Measurements from ENCODE around the gene AVPR2. TPM values are rescaled to one million over a fixed set of nuclear protein-coding genes. Genes with fewer than 3 reads are reported as not detected.

Gene AVPR2
- total and polyA plus RNA-seq, 10 of the 15 experiments (the other 5 are each of a cell fraction or from before 2014, with no cell fraction given), result 0.12 to 0.37 TPM; not detected in 8

DNA sequence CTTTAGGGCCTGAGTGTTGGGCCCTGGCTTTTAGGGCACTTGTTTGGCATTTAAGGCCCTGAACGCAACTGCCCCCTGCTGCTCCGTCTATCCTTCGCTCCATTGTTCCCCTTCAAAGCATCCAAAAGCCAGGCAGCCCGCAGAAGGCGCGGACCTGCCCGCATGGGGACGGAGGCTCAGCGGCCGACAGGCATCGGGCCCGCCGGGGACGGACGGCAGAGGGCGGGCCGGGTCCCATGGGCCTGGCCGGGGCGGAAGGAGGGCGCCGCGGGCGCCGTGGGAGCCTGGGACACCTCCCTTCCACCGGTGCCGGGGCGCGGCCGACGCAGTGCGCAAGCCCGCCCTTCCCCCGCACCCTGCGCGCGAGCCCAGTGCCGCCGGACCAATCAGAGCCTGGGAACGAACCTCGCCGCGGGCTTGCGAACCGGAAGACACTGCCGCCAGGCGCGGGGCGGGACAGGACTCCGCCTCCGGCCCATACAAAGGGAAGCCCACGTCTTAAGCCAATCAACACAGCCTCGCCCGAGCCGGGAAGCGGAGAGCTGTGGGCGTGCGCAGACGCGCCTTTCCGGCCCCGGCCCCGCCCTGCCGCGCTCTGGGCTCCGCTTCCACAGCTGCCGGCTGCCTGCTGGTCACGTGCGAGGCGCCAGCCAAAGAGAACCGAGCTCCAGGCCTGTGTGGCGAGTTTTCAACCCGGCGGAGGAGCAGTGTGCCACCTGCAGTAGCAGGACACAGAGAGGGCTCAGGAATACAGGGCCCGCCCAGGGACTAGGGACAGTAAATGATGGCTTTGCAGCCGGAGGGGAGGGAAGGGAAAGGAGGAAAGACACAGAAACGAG lies 23.7 kb downstream of the AVPR2 start (continued):
- TF ChIP-seq, protein P1, sequence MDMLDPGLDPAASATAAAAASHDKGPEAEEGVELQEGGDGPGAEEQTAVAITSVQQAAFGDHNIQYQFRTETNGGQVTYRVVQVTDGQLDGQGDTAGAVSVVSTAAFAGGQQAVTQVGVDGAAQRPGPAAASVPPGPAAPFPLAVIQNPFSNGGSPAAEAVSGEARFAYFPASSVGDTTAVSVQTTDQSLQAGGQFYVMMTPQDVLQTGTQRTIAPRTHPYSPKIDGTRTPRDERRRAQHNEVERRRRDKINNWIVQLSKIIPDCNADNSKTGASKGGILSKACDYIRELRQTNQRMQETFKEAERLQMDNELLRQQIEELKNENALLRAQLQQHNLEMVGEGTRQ (IDR thresholded peaks at IDR 0.05; ENCODE audit: borderline replicate concordance, low read depth, low read length), result peak; percentile 62
- TF ChIP-seq, protein P2, sequence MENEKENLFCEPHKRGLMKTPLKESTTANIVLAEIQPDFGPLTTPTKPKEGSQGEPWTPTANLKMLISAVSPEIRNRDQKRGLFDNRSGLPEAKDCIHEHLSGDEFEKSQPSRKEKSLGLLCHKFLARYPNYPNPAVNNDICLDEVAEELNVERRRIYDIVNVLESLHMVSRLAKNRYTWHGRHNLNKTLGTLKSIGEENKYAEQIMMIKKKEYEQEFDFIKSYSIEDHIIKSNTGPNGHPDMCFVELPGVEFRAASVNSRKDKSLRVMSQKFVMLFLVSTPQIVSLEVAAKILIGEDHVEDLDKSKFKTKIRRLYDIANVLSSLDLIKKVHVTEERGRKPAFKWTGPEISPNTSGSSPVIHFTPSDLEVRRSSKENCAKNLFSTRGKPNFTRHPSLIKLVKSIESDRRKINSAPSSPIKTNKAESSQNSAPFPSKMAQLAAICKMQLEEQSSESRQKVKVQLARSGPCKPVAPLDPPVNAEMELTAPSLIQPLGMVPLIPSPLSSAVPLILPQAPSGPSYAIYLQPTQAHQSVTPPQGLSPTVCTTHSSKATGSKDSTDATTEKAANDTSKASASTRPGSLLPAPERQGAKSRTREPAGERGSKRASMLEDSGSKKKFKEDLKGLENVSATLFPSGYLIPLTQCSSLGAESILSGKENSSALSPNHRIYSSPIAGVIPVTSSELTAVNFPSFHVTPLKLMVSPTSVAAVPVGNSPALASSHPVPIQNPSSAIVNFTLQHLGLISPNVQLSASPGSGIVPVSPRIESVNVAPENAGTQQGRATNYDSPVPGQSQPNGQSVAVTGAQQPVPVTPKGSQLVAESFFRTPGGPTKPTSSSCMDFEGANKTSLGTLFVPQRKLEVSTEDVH (IDR thresholded peaks at IDR 0.05; ENCODE audit: low read depth, partially characterized antibody), result no peak
- TF ChIP-seq TAF1 (IDR thresholded peaks at IDR 0.05; ENCODE audit: borderline replicate concordance, low read depth, low read length), result peak; percentile 61; the same call in 1 of the 2 replicates

DNA sequence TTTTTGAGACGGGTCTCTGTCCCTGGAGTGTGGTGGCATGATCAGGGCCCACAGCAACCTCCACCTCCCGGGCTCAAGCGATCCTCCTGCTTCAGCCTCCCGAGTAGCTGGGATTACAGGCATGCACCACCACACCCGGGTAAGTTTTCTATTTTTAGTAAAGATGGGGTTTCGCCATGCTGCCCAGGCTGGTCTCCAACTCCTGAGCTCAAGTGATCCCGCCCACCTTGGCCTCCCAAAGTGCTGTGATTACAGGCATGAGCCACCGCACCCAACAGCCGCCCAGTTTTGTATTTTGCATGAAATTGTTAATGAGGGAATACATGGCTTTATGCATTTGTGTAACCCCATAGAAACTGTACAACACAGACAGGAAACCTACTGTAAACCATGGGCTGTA lies 24.4 kb downstream of the AVPR2 start:
- POLR2A ChIA-PET, result interaction anchor here (0.5 to 5.8 kb wide), 7 partner anchors 9 to 140 kb away, joined by 3 to 68 read pairs (median 4); partner anchors contain the start of genes HCFC1, IDH3G, SSR4 and TMEM187
- no peaks in the 10 kb centered on the region for H3K27me3 ChIP-seq (replicated peaks in 1 of 2; ENCODE audit: control insufficient read depth in 2 of 2, insufficient read depth in 2 of 2, low read length in 1 of 2)
- peaks cover 3% of the 10 kb centered on the region; the same call in 1 of the 2 replicates for H3K4me1 ChIP-seq (ENCODE audit: control insufficient read depth, insufficient read depth, low read length)
- SMC1A ChIA-PET (ENCODE audit: uncharacterized antibody, unreplicated experiment), result interaction anchor here (1.7 kb wide), 1 partner anchor 40 kb away, joined by 4 read pairs; no protein-coding TSS in a partner anchor
- no peaks in the 10 kb centered on the region; the same call in 2 of the 3 replicates for H3K9me3 ChIP-seq (replicated peaks; ENCODE audit: control insufficient read depth, insufficient read depth, low read length)
- no peak overlapping the region for H2AFZ ChIP-seq (ENCODE audit: control insufficient read depth, low read depth, low read length)
- peaks cover 0 to 2% of the 10 kb centered on the region in 2 experiments; a peak in 3 of 4 replicates for H3K36me3 ChIP-seq (ENCODE audit: control insufficient read depth in 2 of 2, insufficient read depth in 2 of 2, low read length in 1 of 2)
- TF ChIP-seq RELA (IDR thresholded peaks at IDR 0.05; ENCODE audit: borderline replicate concordance, partially characterized antibody) (no peak), ATF7 (IDR thresholded peaks at IDR 0.05; ENCODE audit: low read depth) (no peak), LARP7 (IDR thresholded peaks at IDR 0.05) (no peak)
- H3K27ac ChIP-seq (ENCODE audit: control insufficient read depth, insufficient read depth), result peak overlapping the region; percentile 50; the same call in 1 of the 2 replicates
- CTCF ChIA-PET, result interaction anchor here (0.7 to 8.7 kb wide), 6 partner anchors 19 to 207 kb away, joined by 3 to 172 read pairs (median 4); partner anchors contain the start of genes PLXNB3 and RENBP
- ATAC-seq, result no peak
- peaks cover 30% of the 10 kb centered on the region for H3K79me2 ChIP-seq (ENCODE audit: control insufficient read depth, insufficient read depth, low read length)
- no TSS peak for BruUV-seq (replicated peaks)
- peak overlapping the region; percentile 57 for H3K9ac ChIP-seq (ENCODE audit: control insufficient read depth, insufficient read depth, low read length)
- H4K20me1 ChIP-seq (ENCODE audit: control insufficient read depth, insufficient read depth), result no peaks in the 10 kb centered on the region
- H3K4me3 ChIP-seq, result peak overlapping the region; percentile 55; the same call in 1 of the 2 replicates
- FAIRE-seq, result no peak
- in situ Hi-C loops (cut with MboI) (loop anchor here (10.0 kb wide), 1 partner anchor 56 kb away; no protein-coding TSS in a partner anchor), intact Hi-C loops (cut with micrococcal nuclease; ENCODE audit: unreplicated experiment) (loop anchor here (5.0 kb wide), 2 partner anchors 207 to 443 kb away; partner anchors contain the start of genes ABCD1, BCAP31 and FLNA)
- H3K4me2 ChIP-seq (ENCODE audit: control insufficient read depth, insufficient read depth), result peak overlapping the region; percentile 68; the same call in 1 of the 2 replicates
- DNase-seq (ENCODE audit: low read depth, low spot score), result no peak
- RAD21 ChIA-PET (ENCODE audit: unreplicated experiment), result interaction anchor here (1.0 to 6.2 kb wide), 4 partner anchors 16 to 134 kb away, joined by 3 to 48 read pairs (median 8); partner anchors contain the start of genes HCFC1, IDH3G and SSR4
- 27% methylated on average over 9 of the region's 9 CpGs for WGBS (ENCODE audit: insufficient coverage, insufficient replicate concordance, low lambda C conversion rate, missing lambda C conversion rate)
